CD14-positive monocyte (primary cell): ENCODE results near the gene XYLT1. TPM values are rescaled to one million over a fixed set of nuclear protein-coding genes. Genes with fewer than 3 reads are reported as not detected.

ENCODE experiments used
- DNase-seq, 3 donors: peaks; one replicate each; pipeline ENCODE4 v3.0.0-alpha.2; 2011 to 2022
- H2AFZ ChIP-seq: 2 replicates; pipeline ENCODE4 v1.6.0; 2012; ENCODE audit warnings: mild to moderate bottlenecking, low read depth, low read length, inconsistent platforms; ENCODE audit not compliant: insufficient read depth, poor library complexity, severe bottlenecking
- H3K27ac ChIP-seq, 2 donors: 1 replicate in 1 of 2; 2 replicates in 1 of 2; pipeline ENCODE4 v1.5.1; 2012 to 2013; ENCODE audit warnings: low read length in 2 of 2, control low read depth in 1 of 2, inconsistent platforms in 1 of 2, low read depth in 1 of 2, mild to moderate bottlenecking in 1 of 2
- H3K27me3 ChIP-seq, 2 donors: one replicate each; pipeline versions ENCODE4 v1.6.0 to v1.6.1; 2011 to 2013; ENCODE audit warnings: low read length in 2 of 2; ENCODE audit not compliant: control insufficient read depth in 2 of 2, insufficient read depth in 2 of 2
- H3K36me3 ChIP-seq, 2 donors: replicated peaks in 1 of 2; 1 replicate in 1 of 2; 2 replicates in 1 of 2; pipeline versions ENCODE4 v1.5.1 to v1.6.1; 2012 to 2013; ENCODE audit warnings: low read length in 2 of 2, control low read depth in 1 of 2, inconsistent platforms in 1 of 2, mild to moderate bottlenecking in 1 of 2; ENCODE audit not compliant: insufficient read depth in 2 of 2, control insufficient read depth in 1 of 2
- H3K4me1 ChIP-seq, 2 donors: 1 replicate in 1 of 2; 2 replicates in 1 of 2; pipeline versions ENCODE4 v1.5.1 to v1.6.1; 2012 to 2013; ENCODE audit warnings: low read length in 2 of 2, control low read depth in 1 of 2, inconsistent platforms in 1 of 2, mild to moderate bottlenecking in 1 of 2, moderate library complexity in 1 of 2; ENCODE audit not compliant: insufficient read depth in 2 of 2, control insufficient read depth in 1 of 2
- H3K4me2 ChIP-seq: replicated peaks from 2 replicates; pipeline ENCODE3; 2012; ENCODE audit warnings: low read length, moderate library complexity, mild to moderate bottlenecking; ENCODE audit not compliant: poor library complexity, severe bottlenecking; ENCODE audit errors: extremely low read depth
- H3K4me3 ChIP-seq, 3 experiments: fragments of 200-600 bp in 1 of 3; sonication (generic) in 1 of 3; replicated peaks in 1 of 3; 1 replicate in 2 of 3; 2 replicates in 1 of 3; pipeline ENCODE4 v1.5.1; 2011 to 2013; ENCODE audit warnings: low read length in 3 of 3, mild to moderate bottlenecking in 3 of 3, control low read depth in 2 of 3, low read depth in 2 of 3, inconsistent platforms in 1 of 3, moderate library complexity in 1 of 3
- H3K79me2 ChIP-seq: 2 replicates; pipeline ENCODE4 v1.6.0; 2012; ENCODE audit warnings: mild to moderate bottlenecking, control low read depth, inconsistent platforms, low read length, moderate library complexity; ENCODE audit not compliant: insufficient read depth
- H3K9ac ChIP-seq: 2 replicates; pipeline ENCODE4 v1.6.0; 2017; ENCODE audit warnings: low read length, mild to moderate bottlenecking; ENCODE audit not compliant: insufficient read depth, poor library complexity, severe bottlenecking
- H3K9me3 ChIP-seq, 2 donors: replicated peaks in 1 of 2; 1 replicate in 1 of 2; 2 replicates in 1 of 2; pipeline versions ENCODE4 v1.5.1 to v1.6.1; 2012 to 2013; ENCODE audit warnings: low read length in 2 of 2, control low read depth in 1 of 2; ENCODE audit not compliant: control insufficient read depth in 1 of 2, insufficient read depth in 1 of 2
- H4K20me1 ChIP-seq: 2 replicates; pipeline ENCODE4 v1.6.0; 2012; ENCODE audit warnings: mild to moderate bottlenecking, low read length, control low read depth, moderate library complexity; ENCODE audit not compliant: insufficient read depth
- H3K27ac Mint-ChIP-seq, 7 donors: one replicate each; pipeline ENCODE4 v1.8.0; 2020; ENCODE audit warnings: mild to moderate bottlenecking in 7 of 7, mixed read lengths in 7 of 7, moderate library complexity in 6 of 7, inconsistent platforms in 2 of 7
- H3K27me3 Mint-ChIP-seq, 3 donors: one replicate each; pipeline ENCODE4 v1.8.0; 2021 to 2022; ENCODE audit warnings: low read depth in 3 of 3, mild to moderate bottlenecking in 3 of 3, mixed read lengths in 3 of 3, moderate library complexity in 3 of 3, inconsistent platforms in 1 of 3
- H3K36me3 Mint-ChIP-seq, 2 donors: one replicate each; pipeline ENCODE4 v1.8.0; 2020; ENCODE audit warnings: mixed read lengths in 2 of 2, inconsistent platforms in 1 of 2, mild to moderate bottlenecking in 1 of 2
- H3K4me1 Mint-ChIP-seq: one replicate; pipeline ENCODE4 v1.8.0; 2020; ENCODE audit warnings: mild to moderate bottlenecking, mixed read lengths
- H3K4me3 Mint-ChIP-seq, 2 donors: one replicate each; pipeline ENCODE4 v1.8.0; 2020; ENCODE audit warnings: mild to moderate bottlenecking in 2 of 2, mixed read lengths in 2 of 2, moderate library complexity in 1 of 2
- H3K9me3 Mint-ChIP-seq, 7 donors: one replicate each; pipeline ENCODE4 v1.8.0; 2020 to 2022; ENCODE audit warnings: mixed read lengths in 7 of 7, mild to moderate bottlenecking in 6 of 7, moderate library complexity in 6 of 7, inconsistent platforms in 2 of 7
- WGBS: methylation state at CpG from one replicate; pipeline ENCODE4 v1.1.5; 2013; ENCODE audit warnings: missing lambda C conversion rate; ENCODE audit not compliant: insufficient coverage; 5-methylcytosine and 5-hydroxymethylcytosine counted together
- intact Hi-C, 2 donors: fragments of 100-400 bp; cut with micrococcal nuclease; formaldehyde crosslinking; loops; one replicate each; pipeline versions ENCODE4 v1.15.0 to v1.15.1; 2023
- polyA plus RNA-seq, 3 donors: library from polyadenylated mRNA; depleted of rRNA in 1 of 3; unstranded in 2 of 3; stranded (reverse) in 1 of 3; fragments of 300-500 nt in 2 of 3; fragments of >200 nt in 1 of 3; fragmentation: Illumina TruSeq in 2 of 3; gene quantifications; 1 replicate in 2 of 3; 2 replicates in 1 of 3; pipeline ENCODE4 v1.2.3, GENCODE V29; 2012 to 2021
- TF ChIP-seq, protein P1 (sequence below): fragments of 200-600 bp; IDR thresholded peaks from one replicate; pipeline ENCODE4 v1.8.0; 2022; ENCODE audit warnings: antibody characterized with exemption, mild to moderate bottlenecking

The XYLT1 gene
- polyA plus RNA-seq, 3 donors: 0.51 to 9.4 (median 1.6) TPM

DNA sequence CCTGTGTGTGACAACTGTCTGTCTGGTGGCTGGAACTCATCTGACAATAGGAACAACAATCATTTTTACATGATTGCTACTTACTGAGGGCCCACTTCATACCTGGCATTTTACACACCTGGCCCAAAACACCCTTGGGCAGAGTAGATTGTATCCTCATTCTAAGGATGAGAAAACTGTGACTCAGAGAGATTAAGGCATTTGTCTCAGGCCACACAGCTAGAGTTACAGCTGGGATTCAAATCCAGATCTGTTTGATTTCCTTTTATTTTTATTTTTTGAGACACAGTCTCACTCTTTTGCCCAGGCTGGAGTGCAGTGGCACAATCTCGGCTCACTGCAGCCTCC lies 242.1 kb downstream of the XYLT1 start:
- Mint-ChIP-seq H3K4me1 (peaks cover 23% of the 10 kb centered on the region), H3K36me3 (peaks cover 17 to 21% of the 10 kb centered on the region in 2 donors), H3K9me3 (no peaks in the 10 kb centered on the region), H3K27me3 (peaks cover 0 to 2% (median 0%) of the 10 kb centered on the region in 3 donors), H3K4me3 (no peak overlapping the region), H3K27ac (no peak overlapping the region)
- intact Hi-C loops: no loop called here
- no CpG with 5 or more reads among the region's 1 CpG for WGBS
- Histone ChIP-seq H3K79me2 (peaks cover 12% of the 10 kb centered on the region), H3K4me2 (no peak overlapping the region), H3K9ac (no peak overlapping the region), H3K4me3 (no peak overlapping the region), H3K4me1 (peaks cover 17 to 18% of the 10 kb centered on the region in 2 donors), H3K27me3 (no peaks in the 10 kb centered on the region), H2AFZ (no peak overlapping the region), H3K36me3 (peaks cover 4 to 25% of the 10 kb centered on the region in 2 donors), H3K9me3 (no peaks in the 10 kb centered on the region), H4K20me1 (peaks cover 26% of the 10 kb centered on the region), H3K27ac (no peak overlapping the region)
- TF ChIP-seq, protein P1, sequence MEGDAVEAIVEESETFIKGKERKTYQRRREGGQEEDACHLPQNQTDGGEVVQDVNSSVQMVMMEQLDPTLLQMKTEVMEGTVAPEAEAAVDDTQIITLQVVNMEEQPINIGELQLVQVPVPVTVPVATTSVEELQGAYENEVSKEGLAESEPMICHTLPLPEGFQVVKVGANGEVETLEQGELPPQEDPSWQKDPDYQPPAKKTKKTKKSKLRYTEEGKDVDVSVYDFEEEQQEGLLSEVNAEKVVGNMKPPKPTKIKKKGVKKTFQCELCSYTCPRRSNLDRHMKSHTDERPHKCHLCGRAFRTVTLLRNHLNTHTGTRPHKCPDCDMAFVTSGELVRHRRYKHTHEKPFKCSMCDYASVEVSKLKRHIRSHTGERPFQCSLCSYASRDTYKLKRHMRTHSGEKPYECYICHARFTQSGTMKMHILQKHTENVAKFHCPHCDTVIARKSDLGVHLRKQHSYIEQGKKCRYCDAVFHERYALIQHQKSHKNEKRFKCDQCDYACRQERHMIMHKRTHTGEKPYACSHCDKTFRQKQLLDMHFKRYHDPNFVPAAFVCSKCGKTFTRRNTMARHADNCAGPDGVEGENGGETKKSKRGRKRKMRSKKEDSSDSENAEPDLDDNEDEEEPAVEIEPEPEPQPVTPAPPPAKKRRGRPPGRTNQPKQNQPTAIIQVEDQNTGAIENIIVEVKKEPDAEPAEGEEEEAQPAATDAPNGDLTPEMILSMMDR: no peak
- no peak for DNase-seq

- peaks cover 0 to 2% (median 0%) of the 10 kb centered on the region in 7 donors for H3K9me3 Mint-ChIP-seq
- H3K4me3 Mint-ChIP-seq: no peak overlapping the region
- 100% methylated on average over 3 of the region's 7 CpGs for WGBS
- Histone ChIP-seq H3K27ac (no peak overlapping the region), H3K4me2 (no peak overlapping the region), H2AFZ (no peak overlapping the region), H3K79me2 (peaks cover 10% of the 10 kb centered on the region), H3K4me3 (no peak overlapping the region), H3K27me3 (no peaks in the 10 kb centered on the region), H4K20me1 (peaks cover 31% of the 10 kb centered on the region), H3K36me3 (peaks cover 4 to 25% of the 10 kb centered on the region in 2 donors), H3K9me3 (no peaks in the 10 kb centered on the region), H3K9ac (no peak overlapping the region), H3K4me1 (peaks cover 22 to 23% of the 10 kb centered on the region in 2 donors)
- peaks cover 28% of the 10 kb centered on the region for H3K4me1 Mint-ChIP-seq
- no peak overlapping the region for H3K27ac Mint-ChIP-seq
- peaks cover 15 to 21% of the 10 kb centered on the region in 2 donors for H3K36me3 Mint-ChIP-seq
- DNase-seq: no peak
- TF ChIP-seq, protein P1: no peak
- intact Hi-C loops: no loop called here
- H3K27me3 Mint-ChIP-seq: peaks cover 0 to 2% (median 2%) of the 10 kb centered on the region in 3 donors
Observed at GRCh38 chr16:17228048-17228707, 242.6 kb downstream of the XYLT1 start.
